PFSK-1 (cell line): ENCODE data around the gene SPAG4.

ENCODE experiments used
- FOXP2 ChIP-seq: optimal IDR thresholded peaks from 2 replicates; pipeline ENCODE3; 2011; ENCODE audit warnings: borderline replicate concordance, control low read depth, inconsistent platforms; ENCODE audit not compliant: insufficient read depth; ENCODE audit errors: extremely low read length, extremely low read depth
- POLR2AphosphoS5 ChIP-seq: IDR thresholded peaks from 2 replicates; pipeline ENCODE4 v1.6.1; 2012; ENCODE audit warnings: low read depth, mild to moderate bottlenecking, control low read depth, low read length, moderate library complexity
- REST ChIP-seq, 2 experiments: IDR thresholded peaks; 2 replicates each; pipeline versions ENCODE4 v1.6.1 to v1.8.0; 2011 to 2012; ENCODE audit warnings: low read depth in 2 of 2, low read length in 2 of 2, control low read depth in 1 of 2, inconsistent platforms in 1 of 2, mild to moderate bottlenecking in 1 of 2, moderate library complexity in 1 of 2; ENCODE audit not compliant: insufficient read depth in 1 of 2
- SIN3A ChIP-seq: IDR thresholded peaks from 2 replicates; pipeline ENCODE4 v1.6.1; 2012; ENCODE audit warnings: mild to moderate bottlenecking, low read length, moderate library complexity, borderline replicate concordance; ENCODE audit not compliant: insufficient read depth
- TAF1 ChIP-seq: IDR thresholded peaks from 2 replicates; pipeline ENCODE4 v1.6.1; 2012; ENCODE audit warnings: low read length, control low read depth, borderline replicate concordance; ENCODE audit not compliant: insufficient read depth

SPAG4 gene

GRCh38 chr20:35661908-35662307 is 46.3 kb downstream of the SPAG4 start:
- TF ChIP-seq POLR2AphosphoS5 = no peak
- TF ChIP-seq SIN3A = no peak
- TF ChIP-seq FOXP2 = no peak
- no peak for TF ChIP-seq TAF1
- no peak for TF ChIP-seq REST (IDR thresholded peaks at IDR 0.05; ENCODE audit: insufficient read depth in 1 of 2, low read depth in 2 of 2, low read length in 2 of 2)

- TF ChIP-seq POLR2AphosphoS5 (no peak), SIN3A (no peak), TAF1 (no peak), REST (IDR thresholded peaks at IDR 0.05; ENCODE audit: insufficient read depth in 1 of 2, low read depth in 2 of 2, low read length in 2 of 2) (no peak), FOXP2 (no peak)
Measured at GRCh38 chr20:35662551-35662950, 46.9 kb downstream of the SPAG4 start.

GRCh38 chr20:35663516-35664465 is 48.2 kb downstream of the SPAG4 start:
- TF ChIP-seq SIN3A (peak; percentile 50; the same call in 1 of the 2 replicates), POLR2AphosphoS5 (peak; percentile 66), FOXP2 (no peak)

- TF ChIP-seq TAF1 (peak; percentile 92), REST (IDR thresholded peaks at IDR 0.05; ENCODE audit: insufficient read depth in 1 of 2, low read depth in 2 of 2, low read length in 2 of 2) (peak; percentile 10 to 32; a peak in 1 of 4 replicates), POLR2AphosphoS5 (peak; percentile 99), FOXP2 (peak; percentile 68), SIN3A (no peak; the same call in 1 of the 2 replicates)
Measured at GRCh38 chr20:35664466-35665206, 49.0 kb downstream of the SPAG4 start, which contains the start of the genes CPNE1 and RBM12. CPNE1 (minus strand) TSS chr20:35664900; CDS start chr20:35632923, 31,977 bp downstream. RBM12 (minus strand) TSS chr20:35664900; CDS start chr20:35655322, 9,578 bp downstream.

- TF ChIP-seq FOXP2 = no peak
- no peak for TF ChIP-seq REST (IDR thresholded peaks at IDR 0.05; ENCODE audit: insufficient read depth in 1 of 2, low read depth in 2 of 2, low read length in 2 of 2)
- TF ChIP-seq SIN3A = no peak
- TF ChIP-seq TAF1 = no peak
- TF ChIP-seq POLR2AphosphoS5 = no peak
Measured at GRCh38 chr20:35665949-35666288, 50.3 kb downstream of the SPAG4 start.
